ENCODE results near the gene OR5AK2. TPM values are rescaled to one million over a fixed set of nuclear protein-coding genes. Genes with fewer than 3 reads are reported as not detected.

The OR5AK2 gene
- total and polyA plus RNA-seq, 2 donors: not detected

GRCh38 chr11:56990702-56991101 is 2.0 kb downstream of the OR5AK2 start:
- no peaks in the 10 kb centered on the region for H3K36me3 ChIP-seq (ENCODE audit: control insufficient read depth in 2 of 2, insufficient read depth in 2 of 2, low read length in 1 of 2)
- H3K4me3 ChIP-seq (ENCODE audit: low read length in 2 of 2): no peak overlapping the region
- H3K27ac ChIP-seq (ENCODE audit: low read depth in 1 of 2, low read length in 1 of 2): no peak overlapping the region
- H3K4me1 ChIP-seq (ENCODE audit: control insufficient read depth in 2 of 2, insufficient read depth in 2 of 2, low read length in 2 of 2): no peaks in the 10 kb centered on the region
- H3K9me3 ChIP-seq (ENCODE audit: control insufficient read depth in 2 of 2, insufficient read depth in 1 of 2, low read length in 1 of 2): peaks cover 0 to 9% of the 10 kb centered on the region in 2 donors
- WGBS: 82% methylated on average over 2 of the region's 2 CpGs
- DNase-seq (ENCODE audit: low read depth in 6 of 9, low spot score in 9 of 9): no peak
- H3K27me3 ChIP-seq (ENCODE audit: control insufficient read depth in 2 of 2, insufficient read depth in 1 of 2, low read length in 1 of 2): no peaks in the 10 kb centered on the region

- Histone ChIP-seq H3K4me1 (ENCODE audit: control insufficient read depth in 2 of 2, insufficient read depth in 2 of 2, low read length in 2 of 2) (no peaks in the 10 kb centered on the region), H3K9me3 (ENCODE audit: control insufficient read depth in 2 of 2, insufficient read depth in 1 of 2, low read length in 1 of 2) (peaks cover 0 to 9% of the 10 kb centered on the region in 2 donors), H3K27me3 (ENCODE audit: control insufficient read depth in 2 of 2, insufficient read depth in 1 of 2, low read length in 1 of 2) (no peaks in the 10 kb centered on the region), H3K4me3 (ENCODE audit: low read length in 2 of 2) (no peak overlapping the region), H3K27ac (ENCODE audit: low read depth in 1 of 2, low read length in 1 of 2) (no peak overlapping the region), H3K36me3 (ENCODE audit: control insufficient read depth in 2 of 2, insufficient read depth in 2 of 2, low read length in 1 of 2) (no peaks in the 10 kb centered on the region)
- DNase-seq (ENCODE audit: low read depth in 6 of 9, low spot score in 9 of 9): no peak
Observed at GRCh38 chr11:56994532-56994931, 5.8 kb downstream of the OR5AK2 start.

- 84% methylated on average over 14 of the region's 14 CpGs for WGBS
- DNase-seq (ENCODE audit: low read depth in 6 of 9, low spot score in 9 of 9): no peak
- Histone ChIP-seq H3K27me3 (ENCODE audit: control insufficient read depth in 2 of 2, insufficient read depth in 1 of 2, low read length in 1 of 2) (no peaks in the 10 kb centered on the region), H3K36me3 (ENCODE audit: control insufficient read depth in 2 of 2, insufficient read depth in 2 of 2, low read length in 1 of 2) (no peaks in the 10 kb centered on the region), H3K27ac (ENCODE audit: low read depth in 1 of 2, low read length in 1 of 2) (no peak overlapping the region), H3K4me1 (ENCODE audit: control insufficient read depth in 2 of 2, insufficient read depth in 2 of 2, low read length in 2 of 2) (no peaks in the 10 kb centered on the region), H3K9me3 (ENCODE audit: control insufficient read depth in 2 of 2, insufficient read depth in 1 of 2, low read length in 1 of 2) (peaks cover 0 to 15% of the 10 kb centered on the region in 2 donors), H3K4me3 (ENCODE audit: low read length in 2 of 2) (no peak overlapping the region)
Observed at GRCh38 chr11:57001674-57002401, 13.1 kb downstream of the OR5AK2 start.

- Histone ChIP-seq H3K27me3 (ENCODE audit: control insufficient read depth in 2 of 2, insufficient read depth in 1 of 2, low read length in 1 of 2) (no peaks in the 10 kb centered on the region), H3K4me3 (ENCODE audit: low read length in 2 of 2) (no peak overlapping the region), H3K36me3 (ENCODE audit: control insufficient read depth in 2 of 2, insufficient read depth in 2 of 2, low read length in 1 of 2) (no peaks in the 10 kb centered on the region), H3K27ac (ENCODE audit: low read depth in 1 of 2, low read length in 1 of 2) (no peak overlapping the region), H3K9me3 (ENCODE audit: control insufficient read depth in 2 of 2, insufficient read depth in 1 of 2, low read length in 1 of 2) (no peaks in the 10 kb centered on the region), H3K4me1 (ENCODE audit: control insufficient read depth in 2 of 2, insufficient read depth in 2 of 2, low read length in 2 of 2) (no peaks in the 10 kb centered on the region)
- DNase-seq (ENCODE audit: low read depth in 6 of 9, low spot score in 9 of 9): no peak
- WGBS: 91% methylated on average over 3 of the region's 3 CpGs
Observed at GRCh38 chr11:57008373-57008772, 19.7 kb downstream of the OR5AK2 start.

- Histone ChIP-seq H3K36me3 (ENCODE audit: control insufficient read depth in 2 of 2, insufficient read depth in 2 of 2, low read length in 1 of 2) (no peaks in the 10 kb centered on the region), H3K4me1 (ENCODE audit: control insufficient read depth in 2 of 2, insufficient read depth in 2 of 2, low read length in 2 of 2) (no peaks in the 10 kb centered on the region), H3K27me3 (ENCODE audit: control insufficient read depth in 2 of 2, insufficient read depth in 1 of 2, low read length in 1 of 2) (no peaks in the 10 kb centered on the region), H3K9me3 (ENCODE audit: control insufficient read depth in 2 of 2, insufficient read depth in 1 of 2, low read length in 1 of 2) (no peaks in the 10 kb centered on the region), H3K27ac (ENCODE audit: low read depth in 1 of 2, low read length in 1 of 2) (no peak overlapping the region), H3K4me3 (ENCODE audit: low read length in 2 of 2) (no peak overlapping the region)
- DNase-seq (ENCODE audit: low read depth in 6 of 9, low spot score in 9 of 9): no peak
- 79% methylated on average over 2 of the region's 2 CpGs for WGBS
Observed at GRCh38 chr11:57015679-57016078, 27.0 kb downstream of the OR5AK2 start.

GRCh38 chr11:57031556-57031955 is 42.8 kb downstream of the OR5AK2 start:
- no peak overlapping the region for H3K4me3 ChIP-seq (ENCODE audit: low read length in 2 of 2)
- no peak for DNase-seq (ENCODE audit: low read depth in 6 of 9, low spot score in 9 of 9)
- WGBS: 91% methylated on average over 2 of the region's 2 CpGs

More at GRCh38 chr11:57031556-57031955, 42.8 kb downstream of the OR5AK2 start:
- H3K27ac ChIP-seq (ENCODE audit: low read depth in 1 of 2, low read length in 1 of 2): no peak overlapping the region
- H3K4me1 ChIP-seq (ENCODE audit: control insufficient read depth in 2 of 2, insufficient read depth in 2 of 2, low read length in 2 of 2): no peaks in the 10 kb centered on the region
- no peaks in the 10 kb centered on the region for H3K9me3 ChIP-seq (ENCODE audit: control insufficient read depth in 2 of 2, insufficient read depth in 1 of 2, low read length in 1 of 2)
- no peaks in the 10 kb centered on the region for H3K36me3 ChIP-seq (ENCODE audit: control insufficient read depth in 2 of 2, insufficient read depth in 2 of 2, low read length in 1 of 2)
- H3K27me3 ChIP-seq (ENCODE audit: control insufficient read depth in 2 of 2, insufficient read depth in 1 of 2, low read length in 1 of 2): no peaks in the 10 kb centered on the region

Other genes starting within 250 kb of the OR5AK2 start
- gene OR9G4, start 240.2 kb upstream of the OR5AK2 start, total RNA-seq: not detected
- not detected for gene OR9G4, start 240.2 kb upstream of the OR5AK2 start, polyA plus RNA-seq
- 2.0 TPM for gene LRRC55, start 193.0 kb downstream of the OR5AK2 start, total RNA-seq
- 0.25 TPM for gene LRRC55, start 193.0 kb downstream of the OR5AK2 start, polyA plus RNA-seq
- 8.7 TPM for gene APLNR, start 248.3 kb downstream of the OR5AK2 start, total RNA-seq
- 1.2 TPM for gene APLNR, start 248.3 kb downstream of the OR5AK2 start, polyA plus RNA-seq

Data from thymus (tissue), 11 donors.